Activated CD4-positive, alpha-beta memory T cell treated with anti-CD3 and anti-CD28 coated beads for 36 hours (primary cell): ENCODE results near the gene PGAP1. TPM values are rescaled to one million over a fixed set of nuclear protein-coding genes. Genes with fewer than 3 reads are reported as not detected.

Experiments
- CTCF ChIA-PET: fragments of 350-600 bp; sonication (Branson Sonifier 250); formaldehyde crosslinking; loops from one replicate; lab custom pipeline; 2021; ENCODE audit warnings: antibody characterized with exemption, inconsistent platforms; lab: Charles Lee
- POLR2A ChIA-PET: fragments of 350-600 bp; sonication (Branson Sonifier 250); formaldehyde crosslinking; loops from one replicate; lab custom pipeline; 2021; ENCODE audit warnings: antibody characterized with exemption; lab: Charles Lee
- DNase-seq: peaks from one replicate; pipeline ENCODE4 v3.0.0-alpha.2; 2020
- H3K27ac Mint-ChIP-seq: one replicate; pipeline ENCODE4 v1.8.0; 2021; ENCODE audit warnings: mixed read lengths
- H3K27me3 Mint-ChIP-seq: one replicate; pipeline ENCODE4 v1.8.0; 2021; ENCODE audit warnings: mixed read lengths
- H3K36me3 Mint-ChIP-seq: one replicate; pipeline ENCODE4 v1.8.0; 2021; ENCODE audit warnings: mixed read lengths
- H3K4me1 Mint-ChIP-seq: one replicate; pipeline ENCODE4 v1.8.0; 2021; ENCODE audit warnings: low read depth, mixed read lengths
- H3K4me3 Mint-ChIP-seq: one replicate; pipeline ENCODE4 v1.8.0; 2021; ENCODE audit warnings: mild to moderate bottlenecking, mixed read lengths
- H3K9me3 Mint-ChIP-seq: one replicate; pipeline ENCODE4 v1.8.0; 2021; ENCODE audit warnings: mixed read lengths
- intact Hi-C: fragments of 100-400 bp; cut with micrococcal nuclease; formaldehyde crosslinking; loops from one replicate; pipeline ENCODE4 v1.15.1; 2023
- total RNA-seq, 2 experiments: library from RNA; stranded (reverse); gene quantifications; one replicate each; pipeline ENCODE4 v1.2.3, GENCODE V29; 2021

The PGAP1 gene
- total RNA-seq, 2 experiments from 2014 or later = 24.5 to 25.5 TPM

DNA sequence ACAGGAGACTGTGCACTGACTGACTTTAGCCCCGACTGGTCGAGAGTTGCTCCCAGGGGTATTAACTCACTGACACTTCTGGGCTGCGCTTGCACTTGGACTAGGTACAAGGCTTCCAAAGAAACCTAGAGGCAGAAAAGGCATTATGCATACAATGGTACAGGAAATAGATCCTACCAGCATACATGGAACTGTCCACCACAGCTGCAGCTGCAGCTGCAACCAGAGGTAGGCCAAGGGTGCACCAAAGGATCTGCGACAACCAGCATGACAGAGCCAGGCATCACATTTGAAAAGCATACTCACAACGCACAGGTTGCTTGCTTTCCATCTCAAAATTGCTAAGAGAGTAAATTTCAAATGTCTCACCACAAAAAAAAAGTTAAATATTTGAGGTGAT lies 22.6 kb upstream of the PGAP1 start:
- intact Hi-C loops = no loop called here
- no peaks in the 10 kb centered on the region for H3K36me3 Mint-ChIP-seq
- H3K27ac Mint-ChIP-seq = no peak overlapping the region
- CTCF ChIA-PET = no interaction called here
- no peaks in the 10 kb centered on the region for H3K9me3 Mint-ChIP-seq
- POLR2A ChIA-PET = no interaction called here
- H3K27me3 Mint-ChIP-seq = peaks cover 5% of the 10 kb centered on the region
- H3K4me3 Mint-ChIP-seq = no peak overlapping the region
- no peak for DNase-seq
- no peaks in the 10 kb centered on the region for H3K4me1 Mint-ChIP-seq

DNA sequence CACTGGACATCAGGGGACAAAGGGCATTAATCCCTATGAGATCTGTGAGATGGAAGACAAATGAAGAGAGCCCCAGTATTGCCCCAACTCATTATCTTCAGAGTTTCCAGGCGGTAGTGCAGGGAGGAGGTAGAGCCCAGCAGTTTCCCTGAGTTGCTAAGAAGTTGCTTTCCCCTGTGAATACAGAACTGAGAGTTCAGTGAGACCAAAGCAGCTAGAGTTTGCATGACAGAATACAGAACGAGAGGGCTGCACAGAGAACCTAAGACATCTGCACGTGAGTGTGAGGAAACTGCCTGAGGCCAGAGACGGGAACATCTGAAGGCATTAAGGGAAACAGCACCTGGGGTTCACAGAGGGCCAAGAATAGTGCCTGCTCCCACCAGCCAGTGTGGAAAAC lies 18.1 kb upstream of the PGAP1 start:
- CTCF ChIA-PET = no interaction called here
- intact Hi-C loops = no loop called here
- Mint-ChIP-seq H3K36me3 (no peaks in the 10 kb centered on the region), H3K4me1 (no peaks in the 10 kb centered on the region), H3K9me3 (no peaks in the 10 kb centered on the region), H3K27ac (no peak overlapping the region), H3K4me3 (no peak overlapping the region), H3K27me3 (peaks cover 3% of the 10 kb centered on the region)
- DNase-seq = no peak
- POLR2A ChIA-PET = no interaction called here

DNA sequence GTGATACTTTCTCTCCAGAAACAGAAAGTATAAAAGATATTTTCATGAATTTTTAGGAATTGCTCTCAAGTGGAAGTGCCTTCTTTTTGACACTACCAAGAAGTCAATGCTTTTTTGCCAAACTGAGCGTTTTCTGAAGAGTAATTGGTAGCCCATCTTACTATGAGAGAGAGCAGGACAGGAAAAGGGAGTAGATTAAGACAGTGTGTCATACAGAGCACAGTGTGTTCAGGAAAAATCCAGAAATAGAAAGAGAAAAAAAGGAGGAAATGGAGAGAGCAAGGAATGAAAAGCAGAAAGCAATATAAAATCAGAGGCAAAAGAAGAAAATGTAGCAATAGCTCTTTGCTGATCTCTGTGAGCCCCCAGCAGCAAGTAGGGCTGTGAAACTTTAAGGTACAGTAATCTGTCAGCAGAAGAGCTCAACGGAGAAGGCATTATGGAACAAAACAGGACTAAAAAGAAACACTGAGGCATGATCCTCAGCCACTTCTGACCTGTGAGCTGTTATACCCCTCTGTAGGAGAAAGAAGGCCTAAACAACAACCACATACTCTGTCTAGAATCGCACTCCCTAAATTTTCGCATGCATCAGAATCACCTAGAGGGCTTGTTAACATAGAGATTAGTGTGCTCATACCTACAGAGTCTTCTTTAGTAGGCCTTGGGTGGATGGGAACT lies 15.0 kb upstream of the PGAP1 start:
- no peaks in the 10 kb centered on the region for H3K4me1 Mint-ChIP-seq
- CTCF ChIA-PET = no interaction called here
- intact Hi-C loops = no loop called here
- no peaks in the 10 kb centered on the region for H3K9me3 Mint-ChIP-seq
- no peak for DNase-seq
- H3K27me3 Mint-ChIP-seq = peaks cover 3% of the 10 kb centered on the region
- H3K36me3 Mint-ChIP-seq = no peaks in the 10 kb centered on the region
- no peak overlapping the region for H3K27ac Mint-ChIP-seq
- no peak overlapping the region for H3K4me3 Mint-ChIP-seq
- POLR2A ChIA-PET = no interaction called here

DNA sequence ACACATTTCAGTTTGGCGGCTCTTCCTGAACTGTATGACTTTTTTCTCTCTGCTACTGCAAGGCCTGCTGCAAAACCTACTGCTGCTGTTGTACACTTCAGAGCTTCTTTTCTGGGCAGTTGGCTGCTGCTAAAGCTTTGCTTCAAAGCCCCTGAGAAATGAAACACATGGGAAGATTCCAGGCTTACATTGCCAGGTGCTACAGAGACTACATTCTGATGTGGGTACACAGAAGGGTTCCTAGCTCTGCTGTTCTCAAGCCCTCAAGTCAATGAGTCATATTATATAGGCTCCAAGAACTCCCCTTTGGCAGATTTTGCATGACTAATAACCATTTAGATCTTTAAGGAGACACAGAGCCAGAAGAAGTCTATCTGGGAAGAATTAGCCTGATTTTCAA lies 12.9 kb upstream of the PGAP1 start:
- Mint-ChIP-seq H3K4me3 (no peak overlapping the region), H3K4me1 (peaks cover 3% of the 10 kb centered on the region), H3K27me3 (peaks cover 3% of the 10 kb centered on the region), H3K9me3 (no peaks in the 10 kb centered on the region), H3K27ac (no peak overlapping the region), H3K36me3 (no peaks in the 10 kb centered on the region)
- DNase-seq = no peak
- intact Hi-C loops = no loop called here
- ChIA-PET POLR2A (no interaction called here), CTCF (no interaction called here)

DNA sequence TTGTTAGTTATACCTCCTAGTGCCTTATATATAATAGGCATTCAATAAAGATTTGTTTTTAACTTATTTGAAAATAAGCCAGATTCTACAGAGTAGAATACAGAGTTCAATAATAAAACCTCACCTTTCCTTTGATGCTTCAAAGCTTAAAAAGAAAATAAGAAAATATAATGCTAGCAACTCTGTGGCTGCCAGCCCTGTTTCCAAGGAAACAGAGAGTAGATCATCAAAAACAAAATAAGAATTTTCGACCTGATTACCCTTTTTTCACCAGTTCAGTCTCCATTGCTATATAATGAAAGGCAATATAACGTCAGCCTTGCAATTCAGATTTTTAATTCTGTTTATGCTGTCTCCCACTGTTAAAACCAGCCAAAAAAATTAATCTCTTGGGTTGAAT lies 8.9 kb upstream of the PGAP1 start:
- H3K4me3 Mint-ChIP-seq = no peak overlapping the region
- H3K36me3 Mint-ChIP-seq = no peaks in the 10 kb centered on the region
- CTCF ChIA-PET = interaction anchor here (0.6 kb wide), 1 partner anchor 419 kb away, joined by 3 read pairs; no protein-coding TSS in a partner anchor
- no peaks in the 10 kb centered on the region for H3K27me3 Mint-ChIP-seq
- POLR2A ChIA-PET = no interaction called here
- no peak overlapping the region for H3K27ac Mint-ChIP-seq
- no peaks in the 10 kb centered on the region for H3K9me3 Mint-ChIP-seq
- DNase-seq = no peak
- intact Hi-C loops = no loop called here
- H3K4me1 Mint-ChIP-seq = peaks cover 3% of the 10 kb centered on the region

DNA sequence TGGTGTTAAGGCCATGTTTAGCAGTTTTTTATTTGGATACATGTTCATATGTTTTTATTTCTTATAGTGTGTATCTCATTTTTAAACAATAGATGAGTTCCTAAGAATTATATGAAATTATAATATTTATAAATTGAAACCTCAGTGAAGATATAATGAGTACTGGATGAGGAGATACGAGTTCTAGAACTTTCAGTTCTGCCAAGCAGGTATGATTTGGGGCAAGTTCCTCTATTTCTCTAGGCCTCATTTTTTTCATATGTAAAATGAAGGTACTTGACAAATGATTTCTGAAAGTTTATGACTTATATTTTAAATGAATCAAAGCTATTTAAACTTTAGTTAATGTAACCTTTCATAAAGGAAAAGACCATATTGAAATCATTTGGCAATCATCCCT lies 8.2 kb upstream of the PGAP1 start:
- CTCF ChIA-PET = interaction anchor here (0.6 kb wide), 1 partner anchor 419 kb away, joined by 3 read pairs; no protein-coding TSS in a partner anchor
- H3K9me3 Mint-ChIP-seq = no peaks in the 10 kb centered on the region
- H3K27me3 Mint-ChIP-seq = no peaks in the 10 kb centered on the region
- H3K4me3 Mint-ChIP-seq = no peak overlapping the region
- peaks cover 3% of the 10 kb centered on the region for H3K4me1 Mint-ChIP-seq
- H3K36me3 Mint-ChIP-seq = no peaks in the 10 kb centered on the region
- POLR2A ChIA-PET = no interaction called here
- intact Hi-C loops = no loop called here
- H3K27ac Mint-ChIP-seq = no peak overlapping the region
- DNase-seq = no peak

DNA sequence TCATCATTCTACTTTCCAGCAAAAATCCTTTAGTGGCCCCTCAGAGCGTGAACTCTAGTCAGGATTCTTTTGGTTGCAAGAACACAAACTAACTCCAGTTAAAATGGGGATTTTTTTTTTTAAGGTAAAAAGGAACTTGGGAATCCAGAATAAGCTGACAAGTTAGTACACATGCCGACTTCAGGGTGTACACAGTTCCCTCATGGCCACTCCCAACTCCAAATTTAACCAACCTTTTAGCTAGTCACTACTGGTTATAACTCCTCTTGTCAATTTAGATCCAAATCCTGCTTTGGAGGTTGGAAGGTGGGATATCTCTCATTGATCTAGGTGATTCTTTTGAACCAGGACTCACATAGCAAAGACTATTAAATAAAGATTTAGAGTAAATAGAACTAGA lies 5.0 kb upstream of the PGAP1 start:
- Mint-ChIP-seq H3K27me3 (peaks cover 4% of the 10 kb centered on the region), H3K4me1 (peaks cover 12% of the 10 kb centered on the region), H3K36me3 (peaks cover 7% of the 10 kb centered on the region), H3K27ac (no peak overlapping the region), H3K4me3 (no peak overlapping the region), H3K9me3 (no peaks in the 10 kb centered on the region)
- ChIA-PET CTCF (interaction anchor here (1.3 kb wide), 1 partner anchor 24 kb away, joined by 3 read pairs; no protein-coding TSS in a partner anchor), POLR2A (no interaction called here)
- intact Hi-C loops = no loop called here
- DNase-seq = no peak

DNA sequence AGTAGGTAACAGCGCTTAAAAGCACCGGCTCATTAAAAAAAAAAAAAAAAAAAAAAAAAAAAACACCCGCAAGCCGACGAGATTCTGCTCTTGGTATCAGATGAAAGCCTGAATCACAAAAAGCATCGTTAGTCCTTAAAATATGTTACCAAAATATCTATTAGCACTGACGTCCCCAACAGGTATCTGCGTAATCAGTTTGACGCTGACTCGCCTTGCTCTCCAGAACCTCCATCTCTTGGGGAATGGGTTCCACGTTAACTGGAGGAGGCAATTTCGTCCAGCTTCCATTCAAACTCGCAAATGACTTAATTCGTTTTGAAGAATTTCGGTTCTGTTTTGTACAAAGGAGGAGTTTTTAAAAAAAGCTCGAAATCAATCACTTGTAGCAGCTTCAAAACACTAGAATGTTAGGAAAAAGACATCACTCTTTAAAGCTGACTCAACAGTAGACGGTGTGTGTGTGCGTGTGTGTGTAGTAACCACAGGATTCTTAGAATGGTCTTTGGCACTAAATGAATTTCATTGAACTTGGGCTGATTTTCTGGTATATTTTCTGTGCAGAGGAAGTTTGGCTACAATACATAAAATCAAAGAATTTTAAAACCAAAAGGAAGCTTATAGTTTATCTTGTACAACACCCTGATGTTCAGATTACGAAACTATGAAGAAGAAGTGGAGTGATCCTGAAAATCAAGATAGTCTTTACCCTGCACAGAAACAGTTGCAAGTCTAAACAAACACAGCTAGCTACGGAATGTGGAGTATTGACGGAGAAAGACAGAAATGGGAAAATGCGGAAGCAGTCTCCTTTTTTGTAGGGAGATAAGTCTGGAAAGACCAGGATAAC lies 1.1 kb upstream of the PGAP1 start:
- peak; percentile 79 for DNase-seq
- ChIA-PET POLR2A (interaction anchor here (0.6 to 3.0 kb wide), 15 partner anchors 9 to 572 kb away, joined by 3 to 40 read pairs (median 3); partner anchors contain the start of genes GTF3C3, HSPD1 and HSPE1), CTCF (interaction anchor here (0.7 to 1.4 kb wide), 7 partner anchors 16 to 630 kb away, joined by 3 to 8 read pairs (median 4); no protein-coding TSS in a partner anchor)
- intact Hi-C loops = loop anchor here (1.0 to 10.0 kb wide), 14 partner anchors 35 to 777 kb away; partner anchors contain the start of genes COQ10B, GTF3C3, HSPE1 and MARS2
- Mint-ChIP-seq H3K9me3 (no peaks in the 10 kb centered on the region), H3K27me3 (peaks cover 4% of the 10 kb centered on the region), H3K36me3 (peaks cover 17% of the 10 kb centered on the region), H3K27ac (peak overlapping the region; percentile 100), H3K4me1 (peaks cover 33% of the 10 kb centered on the region), H3K4me3 (peak overlapping the region; percentile 96)

DNA sequence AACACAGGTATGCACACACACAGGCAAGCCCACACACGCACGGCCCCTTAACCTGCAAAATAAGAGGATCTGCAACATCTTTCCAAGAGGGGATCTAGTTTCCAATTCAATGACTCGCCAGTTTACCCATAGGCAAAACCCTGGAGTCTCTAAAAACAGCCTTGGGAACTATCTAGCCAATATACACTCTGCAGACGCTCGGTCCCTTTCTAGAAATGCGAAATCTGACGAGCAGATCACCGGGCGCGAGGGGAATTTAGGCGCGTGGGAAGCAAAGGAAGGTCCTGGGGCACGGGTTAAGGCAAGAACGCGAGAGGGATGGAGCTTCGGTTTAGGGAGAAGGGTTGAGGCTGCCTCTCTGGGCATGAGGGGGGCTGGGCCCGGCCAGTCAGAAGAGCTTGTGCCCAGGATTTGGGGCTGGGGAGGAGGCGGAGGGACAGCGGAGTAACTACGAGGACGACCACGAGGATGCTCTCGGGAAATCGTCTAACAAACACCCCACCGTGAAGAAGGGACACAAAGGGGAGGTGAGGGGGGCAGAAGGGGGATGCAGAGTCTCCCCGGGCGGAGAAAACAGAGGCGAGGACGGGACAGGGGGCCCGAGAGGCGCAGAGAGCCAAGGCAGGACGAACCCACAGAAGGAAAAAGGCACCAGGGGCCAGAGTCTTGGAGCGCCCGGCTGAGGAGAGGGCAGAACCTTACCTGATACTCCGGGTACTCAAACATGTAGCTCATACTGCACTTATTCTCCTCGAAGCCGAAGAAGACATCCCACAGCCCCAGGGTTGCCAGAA lies 542 bp downstream of the PGAP1 start:
- peaks cover 17% of the 10 kb centered on the region for H3K36me3 Mint-ChIP-seq
- H3K4me3 Mint-ChIP-seq = peak overlapping the region; percentile 96
- DNase-seq = peak; percentile 57
- intact Hi-C loops = loop anchor here (1.0 to 10.0 kb wide), 11 partner anchors 10 to 779 kb away; partner anchors contain the start of genes COQ10B, HSPE1, MARS2 and SF3B1
- H3K4me1 Mint-ChIP-seq = peaks cover 40% of the 10 kb centered on the region
- peaks cover 4% of the 10 kb centered on the region for H3K27me3 Mint-ChIP-seq
- CTCF ChIA-PET = interaction anchor here (0.7 kb wide), 1 partner anchor 422 kb away, joined by 3 read pairs; no protein-coding TSS in a partner anchor
- H3K27ac Mint-ChIP-seq = peak overlapping the region; percentile 100
- H3K9me3 Mint-ChIP-seq = no peaks in the 10 kb centered on the region
- POLR2A ChIA-PET = interaction anchor here (0.7 to 3.0 kb wide), 5 partner anchors 37 to 129 kb away, joined by 3 to 40 read pairs (median 4); partner anchors contain the start of gene GTF3C3

DNA sequence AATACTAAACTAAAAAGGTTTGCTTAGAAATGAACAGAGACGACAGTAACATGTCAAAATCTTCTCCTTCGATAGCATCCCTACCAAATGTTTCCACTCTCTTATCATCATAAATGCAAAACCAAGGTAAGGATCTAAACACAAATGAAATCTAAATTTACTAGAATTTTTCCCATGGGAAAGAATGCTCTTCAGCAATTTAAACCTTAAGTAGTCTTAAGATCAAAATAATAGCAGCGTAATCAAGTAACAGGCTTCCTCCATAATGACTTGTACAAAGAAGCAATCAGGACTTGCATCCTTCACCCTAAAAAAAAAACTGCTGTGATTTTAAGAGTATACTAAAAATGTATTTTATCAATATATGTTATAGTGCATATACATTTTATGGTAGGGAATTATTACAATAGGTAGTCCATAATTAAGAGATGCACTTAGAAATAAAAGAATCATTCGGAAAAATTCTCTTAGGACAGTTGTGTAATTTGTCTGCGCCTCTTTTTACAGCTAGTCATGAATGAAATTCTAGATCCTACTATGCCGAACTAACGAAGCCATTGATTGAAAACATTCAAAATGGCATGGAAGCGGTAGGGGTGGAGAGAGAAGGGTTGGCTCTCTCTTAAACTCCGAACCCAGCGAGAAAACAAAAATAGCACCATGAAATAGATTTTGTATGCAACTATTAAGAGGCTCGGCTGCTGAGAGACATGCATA lies 1.3 kb downstream of the PGAP1 start:
- no peaks in the 10 kb centered on the region for H3K9me3 Mint-ChIP-seq
- H3K27ac Mint-ChIP-seq = peak overlapping the region; percentile 100
- peaks cover 17% of the 10 kb centered on the region for H3K36me3 Mint-ChIP-seq
- H3K27me3 Mint-ChIP-seq = peaks cover 4% of the 10 kb centered on the region
- peak overlapping the region; percentile 96 for H3K4me3 Mint-ChIP-seq
- ChIA-PET CTCF (interaction anchor here (0.7 to 1.1 kb wide), 2 partner anchors 370 to 423 kb away, joined by 3 read pairs; no protein-coding TSS in a partner anchor), POLR2A (interaction anchor here (0.7 to 3.0 kb wide), 4 partner anchors 57 to 128 kb away, joined by 3 to 40 read pairs (median 4); partner anchors contain the start of gene GTF3C3)
- H3K4me1 Mint-ChIP-seq = peaks cover 44% of the 10 kb centered on the region
- intact Hi-C loops = loop anchor here (5.0 to 10.0 kb wide), 6 partner anchors 282 to 780 kb away; partner anchors contain the start of genes COQ10B, HSPE1, MARS2 and STK17B
- no peak for DNase-seq
